OCI-LY7 (cell line): ENCODE results near the gene ULBP3. TPM values are rescaled to one million over a fixed set of nuclear protein-coding genes. Genes with fewer than 3 reads are reported as not detected.

Experiments
- BruUV-seq: library from RNA; stranded (reverse); fragments of 400-500 nt; replicated peaks from 2 replicates; lab custom pipeline; 2021; lab: Mats Ljungman, UMichigan
- CTCF ChIA-PET: fragments of 300-600 bp; sonication (Branson Sonifier 250); formaldehyde crosslinking; loops from one replicate; lab custom pipeline; 2022; ENCODE audit warnings: antibody characterized with exemption; ENCODE audit not compliant: unreplicated experiment; lab: Charles Lee
- POLR2A ChIA-PET: fragments of 300-600 bp; sonication (Branson Sonifier 250); formaldehyde crosslinking; loops from one replicate; lab custom pipeline; 2022; ENCODE audit warnings: antibody characterized with exemption; lab: Charles Lee
- DNase-seq: peaks from one replicate; pipeline ENCODE4 v3.0.0-alpha.2; 2015; ENCODE audit warnings: low spot score
- H2AFZ ChIP-seq: fragments of 200-600 bp; sonication (generic), shearing (Covaris generic); 2 replicates; pipeline ENCODE4 v1.6.1; 2014; ENCODE audit warnings: mild to moderate bottlenecking, antibody characterized with exemption, low read length, moderate library complexity
- H3K27ac ChIP-seq: fragments of 200-600 bp; sonication (generic); 2 replicates; pipeline ENCODE4 v1.5.1; 2014; ENCODE audit warnings: mixed run types, low read depth, mild to moderate bottlenecking, moderate library complexity, low read length, inconsistent platforms; ENCODE audit not compliant: poor library complexity, severe bottlenecking
- H3K36me3 ChIP-seq: fragments of 200-600 bp; sonication (generic); 2 replicates; pipeline ENCODE4 v1.6.1; 2014; ENCODE audit warnings: mild to moderate bottlenecking, antibody characterized with exemption, low read length, moderate library complexity, mixed read lengths; ENCODE audit not compliant: insufficient read depth
- H3K4me1 ChIP-seq: fragments of 200-600 bp; sonication (generic); 2 replicates; pipeline ENCODE4 v1.5.1; 2014; ENCODE audit warnings: mild to moderate bottlenecking, low read length; ENCODE audit not compliant: insufficient read depth, poor library complexity, severe bottlenecking
- H3K4me2 ChIP-seq: fragments of 200-600 bp; sonication (generic); 2 replicates; pipeline ENCODE4 v1.6.1; 2014; ENCODE audit warnings: mild to moderate bottlenecking, low read length
- H3K4me3 ChIP-seq: fragments of 200-600 bp; sonication (generic); 2 replicates; pipeline ENCODE4 v1.5.1; 2014; ENCODE audit warnings: mild to moderate bottlenecking, low read depth, low read length; ENCODE audit not compliant: poor library complexity, severe bottlenecking
- H3K79me2 ChIP-seq: fragments of 200-600 bp; sonication (generic); 2 replicates; pipeline ENCODE4 v1.6.1; 2016; ENCODE audit warnings: low read depth, mild to moderate bottlenecking, low read length, moderate library complexity, mixed read lengths; ENCODE audit not compliant: insufficient read depth
- H3K9me2 ChIP-seq: fragments of 200-600 bp; sonication (generic); 2 replicates; pipeline ENCODE4 v1.6.1; 2016; ENCODE audit warnings: mild to moderate bottlenecking, low read length, mixed read lengths; ENCODE audit not compliant: insufficient read depth
- H3K9me3 ChIP-seq: fragments of 200-600 bp; sonication (generic); 2 replicates; pipeline ENCODE4 v1.6.1; 2014; ENCODE audit warnings: mild to moderate bottlenecking, mixed run types, low read length, mixed read lengths
- H4K20me1 ChIP-seq: fragments of 200-600 bp; sonication (generic); 2 replicates; pipeline ENCODE4 v1.6.1; 2014; ENCODE audit warnings: mild to moderate bottlenecking, antibody characterized with exemption, low read length, moderate library complexity, mixed read lengths; ENCODE audit not compliant: insufficient read depth
- EZH2phosphoT487 ChIP-seq: fragments of 200-600 bp; sonication (generic); IDR thresholded peaks from 2 replicates; pipeline ENCODE4 v1.6.1; 2018; ENCODE audit warnings: low read depth, borderline replicate concordance, mild to moderate bottlenecking, mixed run types, antibody characterized with exemption, low read length, moderate library complexity, mixed read lengths
- intact Hi-C: fragments of 100-400 bp; cut with micrococcal nuclease; formaldehyde crosslinking; loops from one replicate; pipeline ENCODE4 v1.10.0; 2022; ENCODE audit not compliant: unreplicated experiment
- total RNA-seq, 2 experiments: library from RNA; depleted of rRNA in 1 of 2; stranded (reverse); fragments of >200 nt in 1 of 2; shearing (Covaris generic) in 1 of 2; gene quantifications; 2 replicates each; pipeline ENCODE4 v1.2.3, GENCODE V29; 2014 to 2022
- TF ChIP-seq, protein P1 (sequence below): fragments of 200-600 bp; sonication (generic); conservative IDR thresholded peaks from 2 replicates; pipeline ENCODE4 v1.5.1; 2014; ENCODE audit warnings: mild to moderate bottlenecking, antibody characterized with exemption, low read length, moderate library complexity, mixed read lengths

Gene ULBP3
- total RNA-seq, 2 experiments from 2014 or later = 3.5 to 4.3 TPM

DNA sequence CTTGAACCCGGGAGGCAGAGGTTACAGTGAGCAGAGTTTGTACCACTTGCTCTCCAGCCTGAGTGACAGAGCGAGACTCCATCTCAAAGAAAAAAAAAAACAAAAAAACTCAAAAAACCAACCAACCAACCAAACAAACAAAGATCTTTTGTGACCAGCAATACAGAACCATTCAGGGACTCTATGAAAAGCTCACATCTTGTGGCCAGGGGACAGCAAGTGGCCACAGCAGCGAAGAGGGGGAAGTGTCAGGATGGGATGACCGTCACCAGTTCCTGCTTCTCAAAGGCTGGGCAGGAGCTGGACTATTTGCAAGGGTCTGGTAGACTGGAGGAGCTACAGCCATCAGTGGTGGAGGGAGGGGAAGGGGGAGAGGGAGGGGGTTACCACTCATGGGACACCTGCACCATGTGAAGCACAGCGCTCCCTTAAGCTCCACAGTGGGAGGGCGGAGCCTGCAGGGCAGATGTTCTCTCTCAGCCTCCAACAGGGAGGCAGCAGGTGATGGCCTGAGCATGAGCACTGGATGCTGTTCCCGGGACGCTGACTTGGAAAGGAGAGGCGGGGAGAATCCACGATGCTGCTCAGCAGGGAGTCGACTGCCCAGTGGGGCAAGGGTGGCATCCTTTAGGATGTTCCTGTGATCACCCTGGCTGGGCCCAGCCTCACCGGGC is 19.7 kb upstream of the ULBP3 start:
- Histone ChIP-seq H3K9me2 (no peaks in the 10 kb centered on the region), H3K27ac (no peak overlapping the region), H3K4me1 (no peaks in the 10 kb centered on the region), H3K36me3 (no peaks in the 10 kb centered on the region), H4K20me1 (no peaks in the 10 kb centered on the region), H3K9me3 (no peaks in the 10 kb centered on the region), H3K79me2 (no peaks in the 10 kb centered on the region), H2AFZ (no peak overlapping the region), H3K4me3 (no peak overlapping the region), H3K4me2 (no peak overlapping the region)
- ChIA-PET CTCF (interaction anchor here (0.5 to 0.6 kb wide), 2 partner anchors 233 to 293 kb away, joined by 3 to 6 read pairs; no protein-coding TSS in a partner anchor), POLR2A (interaction anchor here (0.6 to 0.9 kb wide), 3 partner anchors 11 to 211 kb away, joined by 3 to 5 read pairs (median 3); no protein-coding TSS in a partner anchor)
- intact Hi-C loops = loop anchor here (10.0 kb wide), 1 partner anchor 506 kb away; the partner anchor contains the start of gene PLEKHG1
- no peak for TF ChIP-seq EZH2phosphoT487
- TF ChIP-seq, protein P1, sequence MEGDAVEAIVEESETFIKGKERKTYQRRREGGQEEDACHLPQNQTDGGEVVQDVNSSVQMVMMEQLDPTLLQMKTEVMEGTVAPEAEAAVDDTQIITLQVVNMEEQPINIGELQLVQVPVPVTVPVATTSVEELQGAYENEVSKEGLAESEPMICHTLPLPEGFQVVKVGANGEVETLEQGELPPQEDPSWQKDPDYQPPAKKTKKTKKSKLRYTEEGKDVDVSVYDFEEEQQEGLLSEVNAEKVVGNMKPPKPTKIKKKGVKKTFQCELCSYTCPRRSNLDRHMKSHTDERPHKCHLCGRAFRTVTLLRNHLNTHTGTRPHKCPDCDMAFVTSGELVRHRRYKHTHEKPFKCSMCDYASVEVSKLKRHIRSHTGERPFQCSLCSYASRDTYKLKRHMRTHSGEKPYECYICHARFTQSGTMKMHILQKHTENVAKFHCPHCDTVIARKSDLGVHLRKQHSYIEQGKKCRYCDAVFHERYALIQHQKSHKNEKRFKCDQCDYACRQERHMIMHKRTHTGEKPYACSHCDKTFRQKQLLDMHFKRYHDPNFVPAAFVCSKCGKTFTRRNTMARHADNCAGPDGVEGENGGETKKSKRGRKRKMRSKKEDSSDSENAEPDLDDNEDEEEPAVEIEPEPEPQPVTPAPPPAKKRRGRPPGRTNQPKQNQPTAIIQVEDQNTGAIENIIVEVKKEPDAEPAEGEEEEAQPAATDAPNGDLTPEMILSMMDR = no peak
- no TSS peak for BruUV-seq
- no peak for DNase-seq

DNA sequence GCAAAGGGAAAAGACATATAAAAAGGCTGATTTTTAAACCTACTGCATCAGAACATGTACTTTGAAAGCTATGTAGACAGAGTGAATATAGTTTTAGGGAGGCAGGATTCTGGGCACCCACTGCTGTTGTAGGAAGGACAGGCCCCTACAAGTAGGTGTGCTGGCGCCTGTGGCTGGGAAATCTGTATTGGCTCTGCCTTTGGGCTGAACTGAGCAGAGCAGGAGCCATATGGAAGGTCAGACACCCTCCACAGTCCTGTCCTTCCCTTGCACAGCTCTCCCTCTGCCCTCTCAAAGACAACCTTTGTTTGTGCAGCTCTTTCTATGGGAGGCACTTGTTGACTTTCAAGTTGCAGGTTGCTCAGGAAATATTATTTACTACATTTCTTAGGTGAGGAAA is 18.4 kb upstream of the ULBP3 start:
- no peak overlapping the region for H3K27ac ChIP-seq
- no peaks in the 10 kb centered on the region for H3K4me1 ChIP-seq
- H3K4me3 ChIP-seq = no peak overlapping the region
- no peaks in the 10 kb centered on the region for H4K20me1 ChIP-seq
- H3K36me3 ChIP-seq = no peaks in the 10 kb centered on the region
- intact Hi-C loops = loop anchor here (10.0 kb wide), 1 partner anchor 507 kb away; the partner anchor contains the start of gene PLEKHG1
- no peaks in the 10 kb centered on the region for H3K9me2 ChIP-seq
- no peaks in the 10 kb centered on the region for H3K9me3 ChIP-seq
- no peak for DNase-seq
- no TSS peak for BruUV-seq
- no peak overlapping the region for H3K4me2 ChIP-seq
- ChIA-PET POLR2A (interaction anchor here (1.4 to 1.5 kb wide), 2 partner anchors 9 to 93 kb away, joined by 4 to 8 read pairs; no protein-coding TSS in a partner anchor), CTCF (no interaction called here)
- H2AFZ ChIP-seq = no peak overlapping the region
- no peaks in the 10 kb centered on the region for H3K79me2 ChIP-seq
- TF ChIP-seq EZH2phosphoT487 = no peak
- TF ChIP-seq, protein P1 = no peak

- CTCF ChIA-PET = no interaction called here
- POLR2A ChIA-PET = interaction anchor here (0.7 to 1.5 kb wide), 3 partner anchors 11 to 288 kb away, joined by 3 to 8 read pairs (median 4); no protein-coding TSS in a partner anchor
- BruUV-seq = no TSS peak
These were observed 17.1 kb upstream of the ULBP3 start for GRCh38 chr6:150086026-150086425.

More at GRCh38 chr6:150086026-150086425, 17.1 kb upstream of the ULBP3 start:
- no peaks in the 10 kb centered on the region for H3K36me3 ChIP-seq
- H3K9me3 ChIP-seq = no peaks in the 10 kb centered on the region
- intact Hi-C loops = loop anchor here (10.0 kb wide), 1 partner anchor 509 kb away; the partner anchor contains the start of gene PLEKHG1
- DNase-seq = no peak
- no peak overlapping the region for H2AFZ ChIP-seq
- no peaks in the 10 kb centered on the region for H3K79me2 ChIP-seq
- no peak overlapping the region for H3K4me2 ChIP-seq
- no peaks in the 10 kb centered on the region for H3K4me1 ChIP-seq
- no peaks in the 10 kb centered on the region for H4K20me1 ChIP-seq
- H3K27ac ChIP-seq = no peak overlapping the region
- TF ChIP-seq, protein P1 = no peak
- TF ChIP-seq EZH2phosphoT487 = no peak
- no peaks in the 10 kb centered on the region for H3K9me2 ChIP-seq
- no peak overlapping the region for H3K4me3 ChIP-seq
